Muscle of back (tissue), 13 donors: ENCODE results near the gene ACSL6. TPM values are rescaled to one million over a fixed set of nuclear protein-coding genes. Genes with fewer than 3 reads are reported as not detected.

Experiments
- DNase-seq, 3 donors: peaks; one replicate each; pipeline versions ENCODE4 v3.0.0 to v3.0.0-alpha.2; 2013
- long read RNA-seq, 9 donors: transcript quantifications; one replicate each; lab custom pipeline, GENCODE V29; 2026
- polyA plus RNA-seq, 10 donors: library from polyadenylated mRNA; unstranded; fragments of 120-200 nt; gene quantifications; one replicate each; pipeline ENCODE4 v1.2.1, GENCODE V29; 2013; ENCODE audit not compliant: insufficient read length in 10 of 10

The ACSL6 gene
- polyA plus RNA-seq, result 1 to 10 TPM in 2 of 10 donors, under 1 TPM in 8; 0.31 to 1.5 (median 0.72) TPM
- long read RNA-seq, donor 1, result 0 reads
- long read RNA-seq, donor 2, result 0 reads
- long read RNA-seq, donor 3, result 0 reads
- long read RNA-seq, donor 4, result 0 reads
- long read RNA-seq, donor 5, result 0 reads
- long read RNA-seq, donor 6, result 0 reads
- long read RNA-seq, donor 7, partial matches to known transcripts, result 0 of 1 reads
- long read RNA-seq, donor 7, other reads (novel, unspliced or antisense), result 0 of 1 reads
- long read RNA-seq, donor 8, result 0 reads
- long read RNA-seq, donor 9, result 0 reads

GRCh38 chr5:132011622-132012343, at the start of gene ACSL6:
Gene ACSL6, minus strand, starts transcription at chr5:132011658. Its CDS starts 105 bp downstream, at chr5:132011553.
- no peak for DNase-seq

DNA sequence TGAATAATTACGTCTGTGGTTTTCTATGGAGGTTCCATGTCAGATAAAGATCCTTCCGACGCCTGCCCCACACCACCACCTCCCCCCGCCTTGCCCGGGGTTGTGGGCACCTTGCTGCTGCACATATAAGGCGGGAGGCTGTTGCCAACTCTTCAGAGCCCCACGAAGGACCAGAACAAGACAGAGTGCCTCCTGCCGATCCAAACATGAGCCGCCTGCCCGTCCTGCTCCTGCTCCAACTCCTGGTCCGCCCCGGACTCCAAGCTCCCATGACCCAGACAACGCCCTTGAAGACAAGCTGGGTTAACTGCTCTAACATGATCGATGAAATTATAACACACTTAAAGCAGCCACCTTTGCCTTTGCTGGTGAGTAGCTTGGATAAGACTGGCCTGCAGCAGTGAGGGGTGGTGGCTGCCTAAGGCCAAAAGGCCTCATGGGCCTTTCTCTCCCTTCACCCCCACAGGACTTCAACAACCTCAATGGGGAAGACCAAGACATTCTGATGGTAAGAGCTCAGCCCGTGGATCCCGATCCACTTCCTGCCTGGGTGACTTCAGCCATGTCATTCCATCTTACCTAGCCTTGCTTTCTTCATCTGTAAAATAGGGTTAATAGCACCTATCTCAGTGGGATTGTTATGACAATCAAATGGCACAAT, 49.2 kb upstream of the ACSL6 start, which contains the start of gene IL3:
IL3 (plus strand) TSS at position 155 of the 661 bp plus-strand sequence; CDS start at position 207, 52 bp downstream.
- DNase-seq, result no peak

DNA sequence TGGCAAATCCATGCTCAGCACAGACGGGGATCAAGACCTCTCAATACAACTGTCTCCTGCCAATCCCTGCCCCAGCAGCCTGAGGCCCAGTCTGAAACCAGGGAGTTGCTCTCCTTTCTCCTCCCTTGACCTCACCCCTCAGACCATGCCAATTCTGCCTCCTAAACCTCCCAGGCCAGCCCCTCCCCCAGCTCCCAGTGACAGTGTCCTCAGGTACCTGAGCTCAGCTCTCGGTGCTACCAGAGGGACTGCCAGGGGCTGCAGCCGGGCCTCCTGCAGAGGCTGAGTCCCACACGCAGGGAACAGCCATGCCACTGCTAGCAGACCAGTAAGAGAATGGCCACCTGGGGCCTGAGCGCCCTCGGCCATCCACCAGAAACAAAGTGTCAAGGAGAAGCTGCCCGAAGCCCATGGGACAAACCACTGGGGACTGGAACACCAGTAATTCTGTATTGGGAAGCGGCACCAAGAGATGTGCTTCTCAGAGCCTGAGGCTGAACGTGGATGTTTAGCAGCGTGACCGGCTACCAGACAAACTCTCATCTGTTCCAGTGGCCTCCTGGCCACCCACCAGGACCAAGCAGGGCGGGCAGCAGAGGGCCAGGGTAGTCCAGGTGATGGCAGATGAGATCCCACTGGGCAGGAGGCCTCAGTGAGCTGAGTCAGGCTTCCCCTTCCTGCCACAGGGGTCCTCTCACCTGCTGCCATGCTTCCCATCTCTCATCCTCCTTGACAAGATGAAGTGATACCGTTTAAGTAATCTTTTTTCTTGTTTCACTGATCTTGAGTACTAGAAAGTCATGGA, 48.4 kb upstream of the ACSL6 start:
- no peak for DNase-seq

DNA sequence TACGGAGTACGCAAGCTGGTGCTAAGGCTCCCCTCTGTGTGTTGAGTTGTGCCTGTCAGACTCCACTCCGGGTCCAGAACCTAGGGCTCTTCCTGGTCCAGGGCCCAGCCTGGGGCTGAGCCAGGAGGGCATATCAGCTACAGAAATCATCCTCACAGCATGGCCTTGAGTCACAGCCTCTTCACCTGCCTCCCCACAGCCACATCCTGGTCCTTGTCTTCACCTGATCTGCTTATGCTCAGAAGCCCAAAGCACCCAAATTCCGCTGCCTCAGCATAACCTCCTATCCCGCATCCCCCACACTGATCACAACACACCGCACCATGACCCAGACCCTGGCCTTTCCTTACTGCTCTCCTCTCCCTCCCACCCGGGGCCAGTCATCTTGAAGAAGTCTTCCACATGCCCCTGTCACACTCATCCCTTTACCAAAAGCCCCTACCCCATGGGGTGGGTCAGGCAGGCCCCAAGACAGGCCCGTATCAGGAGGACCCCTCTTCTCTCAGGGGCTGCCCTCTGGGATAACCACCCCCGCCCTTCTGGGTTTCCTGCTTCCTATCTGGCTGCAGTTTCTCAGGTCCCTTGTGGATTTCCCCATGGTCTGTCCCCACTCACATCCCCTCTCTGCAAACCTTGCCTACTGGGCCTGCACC, 47.7 kb upstream of the ACSL6 start:
- no peak for DNase-seq

- DNase-seq, result no peak
These were observed 47.2 kb upstream of the ACSL6 start for GRCh38 chr5:132058646-132059042.

- no peak for DNase-seq
These were observed 46.2 kb upstream of the ACSL6 start for GRCh38 chr5:132057498-132058255.

GRCh38 chr5:132056610-132057497, 45.4 kb upstream of the ACSL6 start:
- DNase-seq, result no peak

DNA sequence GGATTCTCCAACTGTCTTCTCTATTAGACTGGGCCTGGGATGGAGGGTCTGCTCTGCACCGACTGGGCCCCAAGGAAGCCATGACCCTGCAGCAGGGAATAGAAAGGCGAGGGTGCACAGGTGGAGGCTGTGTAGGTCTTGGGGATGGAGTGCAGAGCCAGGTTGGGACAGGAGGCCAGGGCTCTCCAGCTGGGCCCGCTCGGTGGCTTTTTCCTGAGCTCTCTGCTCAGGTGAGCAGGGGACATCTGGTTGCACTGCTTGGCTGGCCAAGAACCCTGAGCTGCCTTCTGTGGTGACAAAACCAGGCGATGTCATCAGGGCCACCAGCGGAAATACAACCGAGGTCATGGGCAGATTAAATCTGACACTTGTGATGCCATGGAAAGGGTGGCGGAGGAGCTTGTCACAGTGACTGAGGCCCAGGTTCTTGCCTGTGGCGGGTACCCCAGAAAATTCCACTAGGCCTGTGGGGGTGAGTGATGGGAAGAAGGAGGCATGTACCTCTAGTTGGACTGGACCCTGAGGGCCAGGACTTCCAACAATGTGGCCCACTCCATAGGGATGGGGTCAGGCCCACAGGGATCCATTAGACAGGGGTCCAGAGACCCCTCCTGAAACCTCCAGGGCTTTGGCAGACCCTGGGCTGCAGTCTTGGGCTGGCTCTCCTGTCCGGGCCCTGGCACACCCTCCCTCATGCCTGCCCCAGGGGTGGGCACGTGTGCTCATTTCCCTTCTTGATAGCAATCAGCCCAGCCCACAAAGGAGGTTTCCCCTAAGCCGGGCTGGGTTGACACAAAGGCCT, 44.6 kb upstream of the ACSL6 start:
- no peak for DNase-seq

DNA sequence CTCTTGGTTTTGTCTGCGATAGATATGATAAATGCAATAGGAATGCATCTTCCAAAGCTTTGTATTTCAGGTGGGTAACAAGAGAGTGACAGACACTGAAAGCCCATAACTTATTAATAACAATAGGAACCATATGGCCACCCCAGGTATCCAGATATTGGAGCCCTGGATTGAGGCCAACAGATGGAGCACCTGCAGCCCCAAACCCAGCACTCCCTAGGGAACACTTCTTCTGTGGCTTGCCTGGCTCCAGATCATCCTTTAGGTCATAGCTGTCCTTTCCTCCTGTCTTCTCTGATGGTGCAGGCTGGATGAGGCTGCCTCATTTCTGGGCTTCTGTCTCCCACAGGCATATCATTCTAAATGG, 44.0 kb upstream of the ACSL6 start:
- no peak for DNase-seq

GRCh38 chr5:132054697-132055440, 43.4 kb upstream of the ACSL6 start:
- no peak for DNase-seq

DNA sequence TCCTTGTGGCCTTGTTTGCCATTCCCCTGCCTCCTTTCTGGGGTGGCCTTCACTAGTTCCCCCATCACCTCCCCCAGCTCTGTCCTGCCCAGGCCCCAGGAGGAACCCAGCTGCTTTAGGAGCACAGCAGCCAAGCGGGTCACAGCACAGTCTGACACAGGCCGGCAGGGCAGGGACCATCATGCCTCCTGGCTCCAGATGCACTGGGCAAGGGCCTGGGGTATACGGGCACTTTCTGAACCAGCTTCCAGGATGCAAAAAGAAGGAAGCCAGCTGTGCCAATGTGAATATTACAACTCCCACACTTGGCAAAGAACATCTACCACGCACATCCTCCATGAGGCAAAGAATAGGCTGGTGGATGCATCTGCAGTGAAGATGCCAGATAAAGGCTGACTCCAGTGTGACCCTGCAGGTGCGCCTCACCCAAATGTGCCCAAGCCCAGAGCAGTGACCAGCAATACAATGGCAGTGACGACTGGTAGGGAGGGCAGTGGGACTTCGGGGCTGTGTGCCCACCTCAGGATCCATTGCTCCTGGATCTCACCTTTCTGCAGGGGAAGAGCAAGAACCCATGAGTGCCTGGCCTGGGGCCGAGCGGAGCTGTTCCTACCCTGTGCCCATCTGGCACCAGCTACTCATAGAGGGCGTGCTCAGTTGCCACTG, 42.7 kb upstream of the ACSL6 start:
- no peak for DNase-seq

- no peak for DNase-seq
These were observed 42.0 kb upstream of the ACSL6 start for GRCh38 chr5:132053483-132053882.

- DNase-seq, result no peak
These were observed 41.1 kb upstream of the ACSL6 start for GRCh38 chr5:132052520-132052919.

DNA sequence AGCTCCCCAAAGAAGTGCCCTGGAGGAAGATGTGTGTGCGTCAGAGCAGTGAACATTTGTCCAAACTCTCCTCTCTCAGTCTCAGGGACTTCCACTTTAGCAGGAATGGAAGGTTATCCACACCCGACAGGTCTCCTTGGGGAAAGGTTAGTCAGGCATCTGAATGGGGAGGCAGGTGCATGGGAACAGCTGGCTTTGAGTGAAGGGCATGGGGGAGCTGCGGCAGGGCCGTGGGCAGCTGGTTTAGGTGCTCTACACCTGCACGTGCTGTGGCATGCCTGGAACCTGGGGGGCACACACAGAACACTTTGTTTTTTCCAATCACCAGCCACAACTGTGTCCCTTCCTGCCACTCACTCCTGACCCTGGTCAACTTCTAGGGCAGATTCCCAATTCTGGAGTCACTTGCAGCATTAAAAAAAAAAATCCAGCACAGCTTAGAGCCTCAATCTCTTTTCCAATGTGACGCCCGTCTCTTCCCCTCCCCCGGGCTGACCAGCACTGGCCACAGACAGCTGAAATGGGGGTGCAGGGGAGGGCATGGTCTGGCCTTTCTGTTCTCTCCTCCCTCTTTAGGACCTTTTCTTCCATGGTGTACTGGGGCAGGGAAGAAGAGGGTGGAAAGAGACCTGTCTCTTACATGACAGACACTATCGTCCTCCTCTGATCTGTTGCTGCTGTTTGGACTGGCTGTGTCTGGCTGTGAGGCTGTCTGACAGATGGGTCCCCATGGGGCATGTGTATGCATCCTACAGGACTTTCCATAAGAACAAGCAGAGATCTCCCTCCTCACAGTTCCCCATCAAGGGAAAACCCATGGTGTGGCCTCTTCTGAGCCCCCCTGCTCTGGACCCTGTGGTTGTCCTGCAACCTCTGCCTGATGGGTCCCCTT, 39.4 kb upstream of the ACSL6 start:
- DNase-seq, result no peak

- DNase-seq, result peak in 1 of 3 donors; percentile 22
These were observed 38.7 kb upstream of the ACSL6 start for GRCh38 chr5:132050136-132050535.

- no peak for DNase-seq
These were observed 38.1 kb upstream of the ACSL6 start for GRCh38 chr5:132049559-132049958.
